ENCODE data around the gene IL32. TPM values are rescaled to one million over a fixed set of nuclear protein-coding genes. Genes with fewer than 3 reads are reported as not detected.

Gene IL32, protein sequence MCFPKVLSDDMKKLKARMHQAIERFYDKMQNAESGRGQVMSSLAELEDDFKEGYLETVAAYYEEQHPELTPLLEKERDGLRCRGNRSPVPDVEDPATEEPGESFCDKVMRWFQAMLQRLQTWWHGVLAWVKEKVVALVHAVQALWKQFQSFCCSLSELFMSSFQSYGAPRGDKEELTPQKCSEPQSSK
- 12.6 and 25.0 TPM in 2 replicates for total RNA-seq

DNA sequence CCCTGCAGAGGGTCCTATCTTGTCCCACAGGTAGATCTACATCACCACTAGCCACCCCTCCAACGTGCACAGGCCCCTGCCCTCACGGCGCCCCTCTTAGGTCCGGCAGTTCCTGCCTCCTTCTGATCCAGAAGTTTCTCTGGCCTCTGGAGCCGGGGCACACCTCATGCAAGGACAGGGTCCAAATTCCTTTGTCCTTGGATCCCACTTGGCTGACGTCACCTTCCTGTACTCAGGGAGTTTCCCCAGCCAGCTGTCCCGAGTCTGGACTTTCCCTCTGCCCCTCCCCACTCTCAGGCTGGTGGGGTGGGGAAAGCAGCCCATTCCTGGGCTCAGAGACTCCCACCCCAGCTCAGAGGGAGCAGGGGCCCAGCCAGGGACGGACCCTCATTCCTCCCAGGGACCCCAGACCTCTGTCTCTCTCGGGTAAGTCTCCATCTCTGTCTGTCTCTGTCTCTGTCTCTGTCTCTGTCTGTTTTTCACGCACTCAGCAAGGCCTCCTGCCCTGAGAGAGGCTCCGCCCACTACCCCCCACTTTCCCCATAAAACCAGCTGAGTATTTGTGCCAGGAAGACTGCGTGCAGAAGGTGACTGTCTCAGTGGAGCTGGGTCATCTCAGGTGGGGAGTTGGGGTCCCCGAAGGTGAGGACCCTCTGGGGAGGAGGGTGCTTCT is at the start of gene IL32:
Gene IL32 (plus strand): TSS at position 572 of the 673 bp plus-strand sequence. CDS start 172 bp downstream, outside the sequence.
- TF ChIP-seq, protein P1, sequence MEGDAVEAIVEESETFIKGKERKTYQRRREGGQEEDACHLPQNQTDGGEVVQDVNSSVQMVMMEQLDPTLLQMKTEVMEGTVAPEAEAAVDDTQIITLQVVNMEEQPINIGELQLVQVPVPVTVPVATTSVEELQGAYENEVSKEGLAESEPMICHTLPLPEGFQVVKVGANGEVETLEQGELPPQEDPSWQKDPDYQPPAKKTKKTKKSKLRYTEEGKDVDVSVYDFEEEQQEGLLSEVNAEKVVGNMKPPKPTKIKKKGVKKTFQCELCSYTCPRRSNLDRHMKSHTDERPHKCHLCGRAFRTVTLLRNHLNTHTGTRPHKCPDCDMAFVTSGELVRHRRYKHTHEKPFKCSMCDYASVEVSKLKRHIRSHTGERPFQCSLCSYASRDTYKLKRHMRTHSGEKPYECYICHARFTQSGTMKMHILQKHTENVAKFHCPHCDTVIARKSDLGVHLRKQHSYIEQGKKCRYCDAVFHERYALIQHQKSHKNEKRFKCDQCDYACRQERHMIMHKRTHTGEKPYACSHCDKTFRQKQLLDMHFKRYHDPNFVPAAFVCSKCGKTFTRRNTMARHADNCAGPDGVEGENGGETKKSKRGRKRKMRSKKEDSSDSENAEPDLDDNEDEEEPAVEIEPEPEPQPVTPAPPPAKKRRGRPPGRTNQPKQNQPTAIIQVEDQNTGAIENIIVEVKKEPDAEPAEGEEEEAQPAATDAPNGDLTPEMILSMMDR (IDR thresholded peaks at IDR 0.05; ENCODE audit: insufficient read depth, low read depth, low read length), result no peak
- peak; percentile 78 for DNase-seq (ENCODE audit: low read depth)
- peak within 1 kb of the TSS; percentile 40 for H3K4me3 ChIP-seq (ENCODE audit: low read depth, low read length)

DNA sequence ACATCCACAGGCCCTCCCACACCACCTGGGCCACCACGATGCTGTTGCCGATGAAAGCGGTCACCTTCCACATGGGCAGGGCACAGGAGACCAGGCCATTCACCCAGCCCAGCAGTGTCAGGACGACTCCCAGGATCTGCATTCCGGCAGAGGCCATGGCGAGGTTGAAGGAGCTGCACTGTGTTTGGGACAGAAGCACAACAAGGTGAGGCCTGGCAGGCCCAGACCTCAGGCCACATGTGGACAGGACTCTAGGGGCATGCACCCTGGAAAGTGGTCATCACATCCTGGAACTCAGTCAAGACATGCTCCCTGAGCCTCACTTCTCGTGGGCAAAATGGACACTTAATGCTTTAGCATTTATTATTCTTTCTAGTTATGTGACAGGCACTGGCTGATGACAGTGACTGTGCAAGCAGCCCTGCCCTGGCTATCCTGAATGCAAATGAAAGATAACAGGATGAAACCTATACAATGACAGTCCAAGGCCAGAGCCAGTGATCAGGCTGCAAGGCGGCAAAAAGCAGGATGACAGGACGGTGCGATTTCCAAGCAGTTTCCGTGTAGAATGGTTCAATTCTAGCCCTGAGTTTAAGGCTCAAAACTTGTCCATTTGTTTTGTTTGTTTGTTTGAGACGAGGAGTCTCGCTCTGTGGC is 49.4 kb upstream of the IL32 start:
- DNase-seq (ENCODE audit: low read depth), result no peak
- TF ChIP-seq, protein P1 (IDR thresholded peaks at IDR 0.05; ENCODE audit: insufficient read depth, low read depth, low read length), result no peak
- H3K4me3 ChIP-seq (ENCODE audit: low read depth, low read length), result no peak overlapping the region

DNA sequence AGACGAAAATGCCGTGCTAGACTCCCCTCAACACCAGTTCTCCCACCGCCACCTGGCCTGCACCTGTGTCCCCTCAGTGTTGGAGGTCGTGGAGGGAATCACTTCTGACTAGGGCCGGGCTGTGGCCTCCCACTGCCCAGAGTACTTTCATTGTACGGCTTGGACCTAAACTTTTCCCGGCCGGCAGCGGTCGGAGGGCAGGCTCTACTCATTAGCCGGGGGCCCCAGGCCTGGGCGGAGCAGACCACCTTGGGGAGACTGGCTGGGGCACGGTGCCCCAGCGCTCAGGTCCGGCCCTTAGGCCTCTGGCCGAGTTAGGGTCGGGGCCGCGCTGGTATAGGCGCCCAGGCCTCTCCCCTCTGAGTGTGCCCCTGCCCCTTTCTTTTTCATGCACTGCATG is 48.1 kb upstream of the IL32 start:
- no peak for DNase-seq (ENCODE audit: low read depth)
- no peak overlapping the region for H3K4me3 ChIP-seq (ENCODE audit: low read depth, low read length)
- TF ChIP-seq, protein P1 (IDR thresholded peaks at IDR 0.05; ENCODE audit: insufficient read depth, low read depth, low read length), result no peak

DNA sequence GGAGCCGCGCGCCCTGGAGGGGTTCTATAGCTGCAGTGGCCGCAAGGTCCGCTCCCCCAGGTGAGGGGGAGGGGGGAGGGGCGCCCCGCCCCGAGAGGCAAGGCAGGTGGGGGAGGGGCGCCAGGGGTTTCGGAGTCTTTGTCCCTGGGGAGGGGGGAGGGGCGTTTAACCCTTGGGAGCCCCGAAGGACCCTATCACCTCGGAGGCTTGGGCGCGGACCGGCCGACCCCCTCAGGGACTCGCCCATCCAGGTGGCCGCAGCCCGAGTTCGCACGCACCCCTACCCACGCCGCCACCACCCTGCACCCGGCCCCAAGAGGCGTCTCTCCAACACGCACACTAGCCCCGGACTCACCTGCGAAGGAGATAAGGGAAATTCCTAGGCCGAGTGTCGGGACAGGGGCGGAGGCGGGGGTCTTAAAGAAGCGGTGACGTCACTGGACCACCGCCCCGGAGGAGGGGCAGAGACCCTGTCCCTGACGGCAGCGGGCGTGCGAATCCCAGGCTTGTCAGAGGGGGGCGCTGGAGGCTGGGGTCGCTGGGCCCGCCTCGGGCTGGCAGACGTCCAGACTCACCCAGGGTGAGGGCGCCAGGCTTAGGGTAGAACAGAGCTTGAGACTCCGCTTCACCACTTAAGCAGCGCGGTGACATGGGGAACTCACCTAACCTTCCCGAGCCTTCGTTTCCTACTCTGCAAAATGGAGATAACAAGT is 47.5 kb upstream of the IL32 start, which contains the start of gene CLDN6:
Gene CLDN6 (minus strand): TSS at position 390 of the 713 bp plus-strand sequence. CDS start 2,162 bp downstream, outside the sequence.
- TF ChIP-seq, protein P1 (IDR thresholded peaks at IDR 0.05; ENCODE audit: insufficient read depth, low read depth, low read length), result peak; percentile 30
- no peak within 1 kb of the TSS for H3K4me3 ChIP-seq (ENCODE audit: low read depth, low read length)
- DNase-seq (ENCODE audit: low read depth), result peak; percentile 12

DNA sequence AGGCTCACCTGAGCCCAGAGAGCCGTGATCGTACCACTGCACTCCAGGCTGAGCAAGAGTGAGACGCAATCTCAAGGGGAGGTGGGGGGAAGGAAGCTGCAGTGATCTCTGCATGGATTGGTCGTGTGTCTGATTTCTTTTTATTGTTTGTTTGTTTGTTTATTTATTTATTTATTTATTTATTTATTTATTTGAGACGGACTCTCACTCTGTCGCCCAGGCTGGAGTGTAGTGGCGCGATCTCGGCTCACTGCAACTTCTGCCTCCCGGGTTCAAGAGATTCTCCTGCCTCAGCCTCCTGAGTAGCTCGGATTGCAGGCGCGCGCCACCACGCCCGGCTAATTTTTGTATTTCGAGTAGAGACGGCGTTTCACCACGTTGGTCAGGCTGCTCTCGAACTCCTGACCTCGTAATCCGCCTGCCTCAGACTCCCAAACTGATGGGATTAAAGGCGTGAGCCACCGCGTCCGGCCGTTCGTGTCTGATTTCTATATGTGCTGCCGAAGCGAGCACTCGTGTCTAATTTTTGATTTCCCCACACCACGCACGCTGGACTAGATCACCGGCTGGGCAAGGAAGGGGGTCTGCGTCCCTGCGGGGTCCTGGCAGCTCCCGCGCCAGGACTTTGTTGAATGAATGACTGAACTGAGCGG is 45.7 kb upstream of the IL32 start:
- DNase-seq (ENCODE audit: low read depth), result no peak
- TF ChIP-seq, protein P1 (IDR thresholded peaks at IDR 0.05; ENCODE audit: insufficient read depth, low read depth, low read length), result no peak
- peak overlapping the region; percentile 70 for H3K4me3 ChIP-seq (ENCODE audit: low read depth, low read length)

DNA sequence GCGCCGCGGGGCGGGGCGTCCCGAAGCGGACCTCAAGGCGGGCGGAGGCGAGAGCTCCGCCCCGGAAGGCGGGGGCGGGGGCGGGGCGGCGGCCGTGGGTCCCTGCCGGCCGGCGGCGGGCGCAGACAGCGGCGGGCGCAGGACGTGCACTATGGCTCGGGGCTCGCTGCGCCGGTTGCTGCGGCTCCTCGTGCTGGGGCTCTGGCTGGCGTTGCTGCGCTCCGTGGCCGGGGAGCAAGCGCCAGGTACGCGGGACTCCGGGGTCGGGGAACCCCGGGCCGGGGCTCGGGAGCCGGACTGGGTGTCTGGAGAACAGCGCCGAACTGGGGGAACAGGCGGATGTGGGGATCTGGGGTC is 45.2 kb upstream of the IL32 start, which contains the start of gene TNFRSF12A:
Gene TNFRSF12A (plus strand): TSS at position 122 of the 357 bp plus-strand sequence. CDS start 30 bp downstream, at position 152.
- peak; percentile 70 for DNase-seq (ENCODE audit: low read depth)
- H3K4me3 ChIP-seq (ENCODE audit: low read depth, low read length), result peak within 1 kb of the TSS; percentile 70
- TF ChIP-seq, protein P1 (IDR thresholded peaks at IDR 0.05; ENCODE audit: insufficient read depth, low read depth, low read length), result no peak

All from fibroblast of villous mesenchyme (primary cell).